Uterus (tissue), 2 donors: ENCODE results near the gene KIAA1210.

ENCODE experiments used
- CTCF ChIP-seq, 4 experiments: fragments of 200-600 bp in 2 of 4; fragments of 450-650 bp in 2 of 4; sonication (generic) in 2 of 4; IDR thresholded peaks; one replicate each; pipeline ENCODE4 v1.5.1; 2016 to 2019; ENCODE audit warnings: antibody characterized with exemption in 4 of 4, mild to moderate bottlenecking in 2 of 4, moderate library complexity in 1 of 4
- POLR2A ChIP-seq, 2 donors: fragments of 450-650 bp; IDR thresholded peaks; one replicate each; pipeline ENCODE4 v1.6.1; 2016; ENCODE audit warnings: antibody characterized with exemption in 2 of 2, mild to moderate bottlenecking in 1 of 2, moderate library complexity in 1 of 2

- TF ChIP-seq POLR2A (IDR thresholded peaks at IDR 0.05) (no peak), CTCF (IDR thresholded peaks at IDR 0.05) (no peak)
These were observed 37.0 kb downstream of the KIAA1210 start for GRCh38 chrX:119090627-119091026.
